H9 (cell line): ENCODE data around the gene TMEM164. TPM values are rescaled to one million over a fixed set of nuclear protein-coding genes. Genes with fewer than 3 reads are reported as not detected.

Experiments used
- DNase-seq: peaks from one replicate; pipeline ENCODE4 v3.0.0-alpha.2; 2017
- H2AFZ ChIP-seq: one replicate; pipeline ENCODE4 v1.6.1; 2013; ENCODE audit warnings: mild to moderate bottlenecking, low read length, control low read depth, moderate library complexity
- H2AK5ac ChIP-seq: 2 replicates; pipeline ENCODE4 v1.6.1; 2013; ENCODE audit warnings: low read length, control low read depth, mixed read lengths; ENCODE audit not compliant: insufficient read length
- H2BK120ac ChIP-seq: one replicate; pipeline ENCODE4 v1.6.1; 2013; ENCODE audit warnings: low read depth, mild to moderate bottlenecking, low read length, control low read depth, inconsistent platforms; ENCODE audit not compliant: poor library complexity, severe bottlenecking
- H2BK12ac ChIP-seq: 2 replicates; pipeline ENCODE4 v1.6.1; 2013; ENCODE audit warnings: low read length, control low read depth, mixed read lengths, low read depth; ENCODE audit not compliant: insufficient read length
- H2BK15ac ChIP-seq: 2 replicates; pipeline ENCODE4 v1.6.1; 2013; ENCODE audit warnings: low read depth, low read length, control low read depth
- H2BK20ac ChIP-seq: one replicate; pipeline ENCODE4 v1.6.1; 2013; ENCODE audit warnings: low read depth, mild to moderate bottlenecking, low read length, control low read depth, inconsistent platforms; ENCODE audit not compliant: poor library complexity, severe bottlenecking
- H2BK5ac ChIP-seq: 2 replicates; pipeline ENCODE4 v1.6.1; 2013; ENCODE audit warnings: low read length, control low read depth, mixed read lengths; ENCODE audit not compliant: insufficient read length
- H3K14ac ChIP-seq: 2 replicates; pipeline ENCODE4 v1.6.1; 2013; ENCODE audit warnings: low read length, control low read depth; ENCODE audit not compliant: insufficient read depth
- H3K18ac ChIP-seq: 2 replicates; pipeline ENCODE4 v1.6.1; 2013; ENCODE audit warnings: low read depth, mild to moderate bottlenecking, mixed read lengths, low read length, control low read depth; ENCODE audit not compliant: insufficient read length
- H3K23ac ChIP-seq: 2 replicates; pipeline ENCODE4 v1.6.1; 2013; ENCODE audit warnings: low read length, control low read depth, mixed read lengths, low read depth; ENCODE audit not compliant: insufficient read length
- H3K23me2 ChIP-seq: 2 replicates; pipeline ENCODE4 v1.6.1; 2013; ENCODE audit warnings: low read depth, mild to moderate bottlenecking, mixed read lengths, low read length, control low read depth; ENCODE audit not compliant: insufficient read length, poor library complexity, severe bottlenecking
- H3K27ac ChIP-seq: 2 replicates; pipeline ENCODE4 v1.5.1; 2013; ENCODE audit warnings: low read length, control low read depth, mixed read lengths, low read depth; ENCODE audit not compliant: insufficient read length
- H3K27me3 ChIP-seq: 2 replicates; pipeline ENCODE4 v1.6.1; 2013; ENCODE audit warnings: low read length, control low read depth, inconsistent platforms; ENCODE audit not compliant: insufficient read depth
- H3K4ac ChIP-seq: 2 replicates; pipeline ENCODE4 v1.6.1; 2013; ENCODE audit warnings: low read depth, mild to moderate bottlenecking, control low read depth, inconsistent platforms, low read length, moderate library complexity
- H3K4me1 ChIP-seq: 2 replicates; pipeline ENCODE4 v1.6.1; 2013; ENCODE audit warnings: low read length, control low read depth, inconsistent platforms; ENCODE audit not compliant: insufficient read depth
- H3K4me2 ChIP-seq: 2 replicates; pipeline ENCODE4 v1.6.1; 2013; ENCODE audit warnings: low read length, control low read depth, mixed read lengths; ENCODE audit not compliant: insufficient read length, insufficient read depth
- H3K56ac ChIP-seq: 2 replicates; pipeline ENCODE4 v1.6.1; 2013; ENCODE audit warnings: low read depth, mild to moderate bottlenecking, mixed read lengths, low read length, control low read depth; ENCODE audit not compliant: insufficient read length
- H3K79me1 ChIP-seq: 2 replicates; pipeline ENCODE4 v1.6.1; 2013; ENCODE audit warnings: low read depth, mild to moderate bottlenecking, moderate library complexity, low read length, control low read depth, inconsistent platforms; ENCODE audit not compliant: insufficient read depth, poor library complexity, severe bottlenecking
- H3K79me2 ChIP-seq: 2 replicates; pipeline ENCODE4 v1.6.1; 2013; ENCODE audit warnings: low read length, control low read depth, inconsistent platforms; ENCODE audit not compliant: insufficient read depth
- H3K9ac ChIP-seq: 2 replicates; pipeline ENCODE4 v1.6.1; 2013; ENCODE audit warnings: low read length, control low read depth, mixed read lengths; ENCODE audit not compliant: insufficient read length; ENCODE audit errors: extremely low read depth
- H3K9me3 ChIP-seq: one replicate; pipeline ENCODE4 v1.6.1; 2013; ENCODE audit warnings: low read depth, low read length, inconsistent platforms; ENCODE audit not compliant: control insufficient read depth
- H3T11ph ChIP-seq: one replicate; pipeline ENCODE4 v1.6.1; 2013; ENCODE audit warnings: mild to moderate bottlenecking, low read length, control low read depth, inconsistent platforms
- H4K20me1 ChIP-seq: one replicate; pipeline ENCODE4 v1.6.1; 2013; ENCODE audit not compliant: control insufficient read depth, insufficient read length, insufficient read depth
- H4K5ac ChIP-seq: 2 replicates; pipeline ENCODE4 v1.6.1; 2013; ENCODE audit warnings: low read depth, mild to moderate bottlenecking, mixed read lengths, low read length, control low read depth; ENCODE audit not compliant: insufficient read length
- H4K8ac ChIP-seq: replicated peaks from 2 replicates; pipeline ENCODE4 v1.6.1; 2013; ENCODE audit warnings: low read length, control low read depth, mixed read lengths, low read depth; ENCODE audit not compliant: insufficient read length
- H4K91ac ChIP-seq: 2 replicates; pipeline ENCODE4 v1.6.1; 2013; ENCODE audit warnings: low read depth, mild to moderate bottlenecking, moderate library complexity, mixed read lengths, low read length, control low read depth; ENCODE audit not compliant: insufficient read length
- H3K27ac Mint-ChIP-seq, 3 experiments: 2 replicates in 2 of 3; 3 replicates in 1 of 3; pipeline ENCODE4 v1.8.0; 2020 to 2021; ENCODE audit warnings: mixed read lengths in 3 of 3, mild to moderate bottlenecking in 1 of 3, moderate library complexity in 1 of 3
- H3K27me3 Mint-ChIP-seq: 2 replicates; pipeline ENCODE4 v1.8.0; 2021; ENCODE audit warnings: low read depth, mild to moderate bottlenecking, moderate library complexity, mixed read lengths
- H3K36me3 Mint-ChIP-seq, 3 experiments: 2 replicates in 2 of 3; 3 replicates in 1 of 3; pipeline ENCODE4 v1.8.0; 2020 to 2021; ENCODE audit warnings: low read depth in 3 of 3, mixed read lengths in 3 of 3; ENCODE audit not compliant: insufficient read depth in 1 of 3
- H3K4me1 Mint-ChIP-seq, 2 experiments: 2 replicates each; pipeline ENCODE4 v1.8.0; 2020; ENCODE audit warnings: mixed read lengths in 2 of 2
- H3K4me3 Mint-ChIP-seq, 2 experiments: 2 replicates in 1 of 2; 3 replicates in 1 of 2; pipeline ENCODE4 v1.8.0; 2020 to 2021; ENCODE audit warnings: mild to moderate bottlenecking in 2 of 2, mixed read lengths in 2 of 2, moderate library complexity in 1 of 2
- H3K9me3 Mint-ChIP-seq, 2 experiments: 2 replicates in 1 of 2; 3 replicates in 1 of 2; pipeline ENCODE4 v1.8.0; 2020; ENCODE audit warnings: mild to moderate bottlenecking in 2 of 2, mixed read lengths in 2 of 2, moderate library complexity in 1 of 2
- total RNA-seq: library from RNA; stranded (reverse); gene quantifications from 2 replicates; pipeline ENCODE4 v1.2.1, GENCODE V29; 2021
- TF ChIP-seq, protein P1 (sequence below): fragments of 200-600 bp; sonication (generic); conservative IDR thresholded peaks from 3 replicates; pipeline ENCODE4 v1.8.0; 2021; ENCODE audit warnings: antibody characterized with exemption, mild to moderate bottlenecking

The TMEM164 gene
- total RNA-seq, 1 experiment from 2014 or later, result 30.4 TPM

- Histone ChIP-seq H3K4ac (no peak overlapping the region), H2BK20ac (no peak overlapping the region), H2AK5ac (no peak overlapping the region), H3K14ac (no peak overlapping the region), H2BK12ac (no peak overlapping the region), H4K5ac (no peak overlapping the region), H3K79me2 (no peaks in the 10 kb centered on the region), H3K27me3 (no peaks in the 10 kb centered on the region), H3K23ac (no peak overlapping the region), H2BK15ac (no peak overlapping the region), H4K91ac (no peak overlapping the region), H3K4me2 (no peak overlapping the region), H3K9ac (no peak overlapping the region), H4K8ac (no peak overlapping the region), H3K23me2 (no peaks in the 10 kb centered on the region), H3K9me3 (no peaks in the 10 kb centered on the region), H3K79me1 (no peaks in the 10 kb centered on the region), H2BK5ac (no peak overlapping the region), H2AFZ (no peak overlapping the region), H2BK120ac (no peak overlapping the region), H3K4me1 (no peaks in the 10 kb centered on the region; the same call in 1 of the 2 replicates), H4K20me1 (peaks cover 3% of the 10 kb centered on the region), H3K27ac (no peak overlapping the region), H3K56ac (no peak overlapping the region), H3K18ac (no peak overlapping the region), H3T11ph (no peak overlapping the region)
- no peak overlapping the region for H3K27ac Mint-ChIP-seq
- H3K4me1 Mint-ChIP-seq, result peaks cover 46 to 52% of the 10 kb centered on the region in 2 experiments
- DNase-seq, result no peak
- H3K4me3 Mint-ChIP-seq, result no peak overlapping the region
- peaks cover 0 to 5% (median 0%) of the 10 kb centered on the region in 3 experiments; a peak in 1 of 7 replicates for H3K36me3 Mint-ChIP-seq
- no peaks in the 10 kb centered on the region for H3K9me3 Mint-ChIP-seq
- TF ChIP-seq, protein P1, sequence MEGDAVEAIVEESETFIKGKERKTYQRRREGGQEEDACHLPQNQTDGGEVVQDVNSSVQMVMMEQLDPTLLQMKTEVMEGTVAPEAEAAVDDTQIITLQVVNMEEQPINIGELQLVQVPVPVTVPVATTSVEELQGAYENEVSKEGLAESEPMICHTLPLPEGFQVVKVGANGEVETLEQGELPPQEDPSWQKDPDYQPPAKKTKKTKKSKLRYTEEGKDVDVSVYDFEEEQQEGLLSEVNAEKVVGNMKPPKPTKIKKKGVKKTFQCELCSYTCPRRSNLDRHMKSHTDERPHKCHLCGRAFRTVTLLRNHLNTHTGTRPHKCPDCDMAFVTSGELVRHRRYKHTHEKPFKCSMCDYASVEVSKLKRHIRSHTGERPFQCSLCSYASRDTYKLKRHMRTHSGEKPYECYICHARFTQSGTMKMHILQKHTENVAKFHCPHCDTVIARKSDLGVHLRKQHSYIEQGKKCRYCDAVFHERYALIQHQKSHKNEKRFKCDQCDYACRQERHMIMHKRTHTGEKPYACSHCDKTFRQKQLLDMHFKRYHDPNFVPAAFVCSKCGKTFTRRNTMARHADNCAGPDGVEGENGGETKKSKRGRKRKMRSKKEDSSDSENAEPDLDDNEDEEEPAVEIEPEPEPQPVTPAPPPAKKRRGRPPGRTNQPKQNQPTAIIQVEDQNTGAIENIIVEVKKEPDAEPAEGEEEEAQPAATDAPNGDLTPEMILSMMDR, result no peak
- peaks cover 1% of the 10 kb centered on the region; the same call in 1 of the 2 replicates for H3K27me3 Mint-ChIP-seq
Measured at GRCh38 chrX:110042496-110042895, 39.6 kb downstream of the TMEM164 start.
